Neural crest cell (in vitro differentiated cells): ENCODE data around the gene GAK. TPM values are rescaled to one million over a fixed set of nuclear protein-coding genes. Genes with fewer than 3 reads are reported as not detected.
A peak's percentile ranks its signal among the peaks of the same experiment; 100 is the strongest.

Experiments used
- DNase-seq: peaks from one replicate; pipeline ENCODE4 v3.0.0; 2021; ENCODE audit warnings: low read depth, mixed read lengths, low spot score
- H3K27ac Mint-ChIP-seq: one replicate; pipeline ENCODE4 v1.8.0; 2021; ENCODE audit warnings: mild to moderate bottlenecking, mixed read lengths; ENCODE audit not compliant: unreplicated experiment
- H3K27me3 Mint-ChIP-seq: 2 replicates; pipeline ENCODE4 v1.8.0; 2021; ENCODE audit warnings: low read depth, mild to moderate bottlenecking, mixed read lengths
- H3K36me3 Mint-ChIP-seq: 2 replicates; pipeline ENCODE4 v1.8.0; 2021; ENCODE audit warnings: low read depth, mild to moderate bottlenecking, mixed read lengths
- H3K4me1 Mint-ChIP-seq: 2 replicates; pipeline ENCODE4 v1.8.0; 2021; ENCODE audit warnings: mixed read lengths
- H3K4me3 Mint-ChIP-seq: one replicate; pipeline ENCODE4 v1.8.0; 2021; ENCODE audit warnings: mild to moderate bottlenecking, mixed read lengths
- H3K9me3 Mint-ChIP-seq: 2 replicates; pipeline ENCODE4 v1.8.0; 2021; ENCODE audit warnings: mixed read lengths
- CTCF ChIP-seq: fragments of 200-600 bp; sonication (generic); conservative IDR thresholded peaks from 2 replicates; pipeline ENCODE4 v1.5.0; 2021; ENCODE audit warnings: antibody characterized with exemption, mild to moderate bottlenecking
- total RNA-seq: library from RNA; stranded (reverse); gene quantifications from 2 replicates; pipeline ENCODE4 v1.2.1, GENCODE V29; 2021

GAK gene
- total RNA-seq, 1 donor from 2014 or later: 87.7 TPM

- no peaks in the 10 kb centered on the region for H3K9me3 Mint-ChIP-seq
- H3K4me3 Mint-ChIP-seq: no peak overlapping the region
- no peaks in the 10 kb centered on the region for H3K4me1 Mint-ChIP-seq
- H3K36me3 Mint-ChIP-seq: peaks cover 14% of the 10 kb centered on the region
- TF ChIP-seq CTCF: no peak
- no peaks in the 10 kb centered on the region for H3K27me3 Mint-ChIP-seq
- no peak overlapping the region for H3K27ac Mint-ChIP-seq
- DNase-seq: no peak
These were observed 56.2 kb downstream of the GAK start for GRCh38 chr4:875818-876423.

GRCh38 chr4:874971-875817 is 56.9 kb downstream of the GAK start:
- no peaks in the 10 kb centered on the region for H3K27me3 Mint-ChIP-seq
- DNase-seq: no peak
- TF ChIP-seq CTCF: no peak
- no peak overlapping the region for H3K4me3 Mint-ChIP-seq
- no peaks in the 10 kb centered on the region for H3K4me1 Mint-ChIP-seq
- H3K27ac Mint-ChIP-seq: peak overlapping the region; percentile 2
- no peaks in the 10 kb centered on the region for H3K9me3 Mint-ChIP-seq
- peaks cover 14% of the 10 kb centered on the region for H3K36me3 Mint-ChIP-seq

GRCh38 chr4:874056-874455 is 58.1 kb downstream of the GAK start:
- Mint-ChIP-seq H3K9me3 (no peaks in the 10 kb centered on the region), H3K27me3 (no peaks in the 10 kb centered on the region), H3K27ac (no peak overlapping the region), H3K36me3 (peaks cover 15% of the 10 kb centered on the region), H3K4me3 (no peak overlapping the region), H3K4me1 (no peaks in the 10 kb centered on the region)
- DNase-seq: no peak
- TF ChIP-seq CTCF: no peak

- Mint-ChIP-seq H3K4me1 (no peaks in the 10 kb centered on the region), H3K9me3 (no peaks in the 10 kb centered on the region), H3K27me3 (no peaks in the 10 kb centered on the region), H3K36me3 (peaks cover 19% of the 10 kb centered on the region), H3K27ac (no peak overlapping the region), H3K4me3 (no peak overlapping the region)
- TF ChIP-seq CTCF: no peak
- no peak for DNase-seq
These were observed 59.7 kb downstream of the GAK start for GRCh38 chr4:872241-872981.

GRCh38 chr4:871484-871883 is 60.6 kb downstream of the GAK start:
- Mint-ChIP-seq H3K27ac (peak overlapping the region; percentile 57), H3K4me3 (no peak overlapping the region), H3K27me3 (no peaks in the 10 kb centered on the region), H3K9me3 (no peaks in the 10 kb centered on the region), H3K36me3 (peaks cover 19% of the 10 kb centered on the region), H3K4me1 (no peaks in the 10 kb centered on the region)
- no peak for DNase-seq
- TF ChIP-seq CTCF: no peak
